B cell (primary cell): ENCODE data around the gene QSOX2. TPM values are rescaled to one million over a fixed set of nuclear protein-coding genes. Genes with fewer than 3 reads are reported as not detected.
A peak's percentile ranks its signal among the peaks of the same experiment; 100 is the strongest.

Source experiments
- ATAC-seq: fragments of 200-7000 bp; cut with Tn5 transposase; one replicate; pipeline ENCODE4 v1.10.0; 2021; ENCODE audit warnings: low read depth, mild to moderate bottlenecking, moderate number of reproducible peaks, moderate library complexity
- CTCF ChIA-PET: fragments of 350-600 bp; sonication (Branson Sonifier 250); formaldehyde crosslinking; loops from one replicate; lab custom pipeline; 2021; ENCODE audit warnings: antibody characterized with exemption, inconsistent platforms; lab: Charles Lee
- POLR2A ChIA-PET: fragments of 350-600 bp; sonication (Branson Sonifier 250); formaldehyde crosslinking; loops from one replicate; lab custom pipeline; 2021; ENCODE audit warnings: antibody characterized with exemption; lab: Charles Lee
- DNase-seq: peaks from one replicate; pipeline ENCODE4 v3.0.0; 2013
- H2AFZ ChIP-seq: 2 replicates; pipeline ENCODE4 v1.6.1; 2012; ENCODE audit warnings: mild to moderate bottlenecking, low read depth, low read length; ENCODE audit not compliant: insufficient read depth, poor library complexity, severe bottlenecking
- H3K27ac ChIP-seq, 2 donors: 1 replicate in 1 of 2; 2 replicates in 1 of 2; pipeline ENCODE4 v1.5.1; 2012 to 2013; ENCODE audit warnings: low read length in 2 of 2, mild to moderate bottlenecking in 2 of 2, moderate library complexity in 1 of 2
- H3K27me3 ChIP-seq, 4 experiments: fragments of 200-600 bp in 1 of 4; sonication (generic) in 1 of 4; replicated peaks in 1 of 4; 1 replicate in 2 of 4; 2 replicates in 2 of 4; pipeline versions ENCODE4 v1.6.1 to v1.7.0; 2013 to 2016; ENCODE audit warnings: low read length in 3 of 4, mild to moderate bottlenecking in 2 of 4, mixed read lengths in 1 of 4, moderate library complexity in 1 of 4; ENCODE audit not compliant: insufficient read depth in 4 of 4, control insufficient read depth in 3 of 4; ENCODE audit errors: control extremely low read depth in 1 of 4
- H3K36me3 ChIP-seq, 2 experiments: replicated peaks in 1 of 2; 1 replicate in 1 of 2; 2 replicates in 1 of 2; pipeline versions ENCODE4 v1.6.1 to v1.7.1; 2013; ENCODE audit warnings: low read length in 1 of 2; ENCODE audit not compliant: insufficient read depth in 2 of 2, control insufficient read depth in 1 of 2; ENCODE audit errors: control extremely low read depth in 1 of 2, extremely low read depth in 1 of 2
- H3K4me1 ChIP-seq, 2 donors: fragments of 200-600 bp in 1 of 2; sonication (generic) in 1 of 2; 1 replicate in 1 of 2; 2 replicates in 1 of 2; pipeline versions ENCODE4 v1.5.1 to v1.6.1; 2013 to 2017; ENCODE audit warnings: low read length in 2 of 2; ENCODE audit not compliant: control insufficient read depth in 2 of 2, insufficient read depth in 2 of 2
- H3K4me2 ChIP-seq: replicated peaks from 2 replicates; pipeline ENCODE3; 2012; ENCODE audit warnings: mild to moderate bottlenecking, low read depth, low read length; ENCODE audit not compliant: poor library complexity, severe bottlenecking
- H3K4me3 ChIP-seq, 5 experiments: fragments of 200-600 bp in 1 of 5; sonication (generic) in 1 of 5; 1 replicate in 3 of 5; 2 replicates in 2 of 5; pipeline versions ENCODE4 v1.5.1 to v1.7.0; 2011 to 2016; ENCODE audit warnings: low read length in 4 of 5, mild to moderate bottlenecking in 4 of 5, low read depth in 2 of 5, control low read depth in 1 of 5, moderate library complexity in 1 of 5; ENCODE audit not compliant: insufficient read depth in 1 of 5; ENCODE audit errors: control extremely low read depth in 1 of 5, extremely low read depth in 1 of 5
- H3K79me2 ChIP-seq: fragments of 200-600 bp; sonication (generic); one replicate; pipeline ENCODE4 v1.6.0; 2016; ENCODE audit warnings: low read length; ENCODE audit not compliant: control insufficient read depth, insufficient read depth
- H3K9ac ChIP-seq: fragments of 200-600 bp; sonication (generic); 2 replicates; pipeline ENCODE4 v1.6.1; 2017; ENCODE audit warnings: mild to moderate bottlenecking, low read length, moderate library complexity
- H3K9me3 ChIP-seq, 3 donors: one replicate each; pipeline versions ENCODE4 v1.6.1 to v1.7.1; 2013; ENCODE audit warnings: low read length in 2 of 3; ENCODE audit not compliant: control insufficient read depth in 2 of 3, insufficient read depth in 1 of 3; ENCODE audit errors: control extremely low read depth in 1 of 3
- H4K20me1 ChIP-seq: 2 replicates; pipeline ENCODE4 v1.6.0; 2012; ENCODE audit warnings: mild to moderate bottlenecking, low read length; ENCODE audit not compliant: insufficient read depth, control insufficient read depth, poor library complexity, severe bottlenecking
- H3K27ac Mint-ChIP-seq: one replicate; pipeline ENCODE4 v1.8.0; 2021; ENCODE audit warnings: mixed read lengths
- H3K27me3 Mint-ChIP-seq: one replicate; pipeline ENCODE4 v1.8.0; 2021; ENCODE audit warnings: mixed read lengths
- H3K4me1 Mint-ChIP-seq: one replicate; pipeline ENCODE4 v1.8.0; 2021; ENCODE audit warnings: mixed read lengths
- H3K4me3 Mint-ChIP-seq: one replicate; pipeline ENCODE4 v1.8.0; 2021; ENCODE audit warnings: mixed read lengths
- H3K9me3 Mint-ChIP-seq: one replicate; pipeline ENCODE4 v1.8.0; 2022; ENCODE audit warnings: mixed read lengths; ENCODE audit not compliant: insufficient read depth
- EZH2 ChIP-seq: IDR thresholded peaks from 2 replicates; pipeline ENCODE4 v1.6.1; 2012; ENCODE audit warnings: borderline replicate concordance, low read depth, mild to moderate bottlenecking, moderate library complexity, low read length; ENCODE audit not compliant: insufficient read depth, poor library complexity, severe bottlenecking
- WGBS: methylation state at CpG from one replicate; pipeline ENCODE4 v1.1.5; 2013; ENCODE audit warnings: missing lambda C conversion rate; ENCODE audit not compliant: insufficient coverage; 5-methylcytosine and 5-hydroxymethylcytosine counted together
- intact Hi-C: fragments of 100-400 bp; cut with micrococcal nuclease; formaldehyde crosslinking; loops from one replicate; pipeline ENCODE4 v1.10.0; 2022
- polyA plus RNA-seq: library from polyadenylated mRNA; depleted of rRNA; stranded (reverse); fragments of >200 nt; gene quantifications from 2 replicates; pipeline ENCODE4 v1.2.3, GENCODE V29; 2012
- total RNA-seq, 2 donors: library from RNA; stranded (reverse); fragments of 120-200 nt in 1 of 2; gene quantifications; 1 replicate in 1 of 2; 2 replicates in 1 of 2; pipeline versions ENCODE4 v1.2.3 to v1.2.4, GENCODE V29; 2013 to 2022
- TF ChIP-seq, protein P1 (sequence below): fragments of 200-600 bp; IDR thresholded peaks from one replicate; pipeline ENCODE4 v1.8.0; 2022; ENCODE audit warnings: antibody characterized with exemption, mild to moderate bottlenecking

QSOX2 gene
- total and polyA plus RNA-seq, 2 donors (not counting 1 experiment from before 2014, with no cell fraction given): 62.9 to 139 TPM

DNA sequence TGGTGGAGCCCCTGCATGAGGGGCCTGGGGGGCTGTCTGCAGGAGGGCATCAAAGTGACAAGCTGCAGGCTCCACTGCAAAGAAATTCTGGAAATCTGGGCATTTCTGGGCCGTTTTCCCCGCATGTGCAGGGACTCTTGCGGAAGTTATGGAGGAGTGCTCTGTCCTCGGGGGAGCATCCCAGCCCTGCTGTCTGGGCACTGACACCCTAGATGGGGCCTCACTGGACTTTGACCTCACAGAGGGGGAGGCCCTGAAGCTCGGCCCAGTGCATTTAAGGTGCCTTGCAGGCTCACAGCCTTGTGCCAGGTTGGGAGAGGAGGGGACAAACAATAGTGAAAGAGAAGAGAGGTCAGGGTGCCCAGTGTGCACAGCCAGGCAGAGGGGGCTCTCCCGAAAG is 76.1 kb downstream of the QSOX2 start:
- intact Hi-C loops: no loop called here
- CTCF ChIA-PET: interaction anchor here (1.3 to 8.7 kb wide), 8 partner anchors 23 to 194 kb away, joined by 4 to 103 read pairs (median 10); partner anchors contain the start of gene DNLZ
- no peak overlapping the region for H3K27ac ChIP-seq
- POLR2A ChIA-PET: interaction anchor here (0.6 kb wide), 1 partner anchor 43 kb away, joined by 9 read pairs; no protein-coding TSS in a partner anchor
- peaks cover 0 to under 1% (median 0%) of the 10 kb centered on the region in 3 donors for H3K9me3 ChIP-seq
- TF ChIP-seq EZH2: no peak
- TF ChIP-seq, protein P1, sequence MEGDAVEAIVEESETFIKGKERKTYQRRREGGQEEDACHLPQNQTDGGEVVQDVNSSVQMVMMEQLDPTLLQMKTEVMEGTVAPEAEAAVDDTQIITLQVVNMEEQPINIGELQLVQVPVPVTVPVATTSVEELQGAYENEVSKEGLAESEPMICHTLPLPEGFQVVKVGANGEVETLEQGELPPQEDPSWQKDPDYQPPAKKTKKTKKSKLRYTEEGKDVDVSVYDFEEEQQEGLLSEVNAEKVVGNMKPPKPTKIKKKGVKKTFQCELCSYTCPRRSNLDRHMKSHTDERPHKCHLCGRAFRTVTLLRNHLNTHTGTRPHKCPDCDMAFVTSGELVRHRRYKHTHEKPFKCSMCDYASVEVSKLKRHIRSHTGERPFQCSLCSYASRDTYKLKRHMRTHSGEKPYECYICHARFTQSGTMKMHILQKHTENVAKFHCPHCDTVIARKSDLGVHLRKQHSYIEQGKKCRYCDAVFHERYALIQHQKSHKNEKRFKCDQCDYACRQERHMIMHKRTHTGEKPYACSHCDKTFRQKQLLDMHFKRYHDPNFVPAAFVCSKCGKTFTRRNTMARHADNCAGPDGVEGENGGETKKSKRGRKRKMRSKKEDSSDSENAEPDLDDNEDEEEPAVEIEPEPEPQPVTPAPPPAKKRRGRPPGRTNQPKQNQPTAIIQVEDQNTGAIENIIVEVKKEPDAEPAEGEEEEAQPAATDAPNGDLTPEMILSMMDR: no peak
- peaks cover 11% of the 10 kb centered on the region for H3K4me1 Mint-ChIP-seq
- no peaks in the 10 kb centered on the region for H4K20me1 ChIP-seq
- DNase-seq: no peak
- H3K9me3 Mint-ChIP-seq: no peaks in the 10 kb centered on the region
- no peak overlapping the region for H3K4me3 ChIP-seq
- WGBS: 80% methylated on average over 5 of the region's 6 CpGs
- H2AFZ ChIP-seq: no peak overlapping the region
- H3K4me3 Mint-ChIP-seq: no peak overlapping the region
- H3K4me2 ChIP-seq: no peak overlapping the region
- no peaks in the 10 kb centered on the region for H3K36me3 ChIP-seq
- peaks cover 0 to 35% (median 3%) of the 10 kb centered on the region in 4 experiments for H3K27me3 ChIP-seq
- H3K27me3 Mint-ChIP-seq: peaks cover 26% of the 10 kb centered on the region
- peak overlapping the region; percentile 41 for H3K27ac Mint-ChIP-seq
- H3K79me2 ChIP-seq: no peaks in the 10 kb centered on the region
- no peak overlapping the region for H3K9ac ChIP-seq
- no peak for ATAC-seq
- H3K4me1 ChIP-seq: peaks cover 0 to 15% of the 10 kb centered on the region in 2 donors

DNA sequence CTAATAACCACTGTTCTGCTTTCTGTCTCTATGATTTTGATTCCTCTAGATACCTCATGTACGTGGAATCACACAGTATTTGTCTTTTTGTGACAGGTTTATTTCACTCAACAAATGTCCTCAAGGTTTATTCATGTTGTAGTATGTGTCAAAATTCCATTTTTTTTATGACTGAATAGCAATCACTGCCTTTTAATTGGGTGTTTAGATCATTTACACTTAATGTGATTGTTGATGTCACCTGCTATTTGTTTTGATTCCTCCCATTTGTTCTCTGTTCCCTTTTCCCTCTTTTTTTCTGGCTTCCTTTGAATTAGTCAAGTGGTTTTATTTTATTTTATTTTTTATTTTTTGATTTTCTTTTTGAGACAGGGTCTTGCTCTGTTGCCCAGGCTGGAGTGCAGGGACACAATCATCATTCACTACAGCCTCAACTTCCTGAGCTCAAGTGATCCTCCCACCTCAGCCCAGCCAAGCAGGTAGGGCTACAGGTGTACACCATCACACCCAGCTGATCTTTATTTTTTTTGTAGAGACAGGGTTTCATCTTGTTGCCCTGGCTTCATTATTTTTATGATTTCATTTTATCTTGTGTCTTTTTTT is 82.3 kb downstream of the QSOX2 start:
- ChIA-PET CTCF (interaction anchor here (0.7 to 1.0 kb wide), 3 partner anchors 195 to 1517 kb away, joined by 3 to 5 read pairs (median 3); no protein-coding TSS in a partner anchor), POLR2A (no interaction called here)
- ATAC-seq: no peak
- intact Hi-C loops: no loop called here
- H3K27ac ChIP-seq: no peak overlapping the region
- H3K4me1 Mint-ChIP-seq: no peaks in the 10 kb centered on the region
- no peak overlapping the region for H3K9ac ChIP-seq
- TF ChIP-seq, protein P1: no peak
- TF ChIP-seq EZH2: no peak
- H2AFZ ChIP-seq: no peak overlapping the region
- H3K4me1 ChIP-seq: no peaks in the 10 kb centered on the region
- H3K79me2 ChIP-seq: no peaks in the 10 kb centered on the region
- H3K36me3 ChIP-seq: no peaks in the 10 kb centered on the region
- no CpG with 5 or more reads among the region's 1 CpG for WGBS
- peaks cover 13% of the 10 kb centered on the region for H3K27me3 Mint-ChIP-seq
- H3K9me3 ChIP-seq: peaks cover 2 to 8% (median 2%) of the 10 kb centered on the region in 3 donors
- H3K4me2 ChIP-seq: no peak overlapping the region
- DNase-seq: no peak
- no peak overlapping the region for H3K27ac Mint-ChIP-seq
- H3K4me3 ChIP-seq: no peak overlapping the region
- peaks cover 3% of the 10 kb centered on the region for H3K9me3 Mint-ChIP-seq
- no peak overlapping the region for H3K4me3 Mint-ChIP-seq
- H3K27me3 ChIP-seq: no peaks in the 10 kb centered on the region
- H4K20me1 ChIP-seq: no peaks in the 10 kb centered on the region
